Thymus (tissue), 11 donors: ENCODE results near the gene KRT6C. TPM values are rescaled to one million over a fixed set of nuclear protein-coding genes. Genes with fewer than 3 reads are reported as not detected.
A peak's percentile ranks its signal among the peaks of the same experiment; 100 is the strongest.
"Not testable (repeated sequence)": the region's sequence is repeated elsewhere in the genome, so short reads cannot be mapped to it uniquely, and the experiment has no call there.

Source experiments
- DNase-seq, 9 donors: peaks; one replicate each; pipeline ENCODE4 v3.0.0-alpha.2; 2013; ENCODE audit warnings: low spot score in 9 of 9, low read depth in 6 of 9, missing footprints in 1 of 9
- H3K27ac ChIP-seq, 2 donors: one replicate each; pipeline ENCODE4 v1.5.1; 2013; ENCODE audit warnings: control low read depth in 1 of 2, low read depth in 1 of 2, low read length in 1 of 2, mild to moderate bottlenecking in 1 of 2, moderate library complexity in 1 of 2
- H3K27me3 ChIP-seq, 2 donors: one replicate each; pipeline ENCODE4 v1.5.1; 2013; ENCODE audit warnings: low read length in 1 of 2; ENCODE audit not compliant: control insufficient read depth in 2 of 2, insufficient read depth in 1 of 2
- H3K36me3 ChIP-seq, 2 donors: one replicate each; pipeline ENCODE4 v1.5.1; 2013; ENCODE audit warnings: low read length in 1 of 2, mild to moderate bottlenecking in 1 of 2, moderate library complexity in 1 of 2; ENCODE audit not compliant: control insufficient read depth in 2 of 2, insufficient read depth in 2 of 2
- H3K4me1 ChIP-seq, 2 donors: one replicate each; pipeline ENCODE4 v1.5.1; 2013; ENCODE audit warnings: low read length in 2 of 2; ENCODE audit not compliant: control insufficient read depth in 2 of 2, insufficient read depth in 2 of 2
- H3K4me3 ChIP-seq, 2 donors: one replicate each; pipeline ENCODE4 v1.5.1; 2013; ENCODE audit warnings: low read length in 2 of 2, control low read depth in 1 of 2, mild to moderate bottlenecking in 1 of 2
- H3K9me3 ChIP-seq, 2 donors: one replicate each; pipeline ENCODE4 v1.5.1; 2013; ENCODE audit warnings: low read length in 1 of 2, mild to moderate bottlenecking in 1 of 2; ENCODE audit not compliant: control insufficient read depth in 2 of 2, insufficient read depth in 1 of 2
- WGBS: extraction: QIAGEN DNeasy Blood & Tissue Kit; methylation state at CpG from one replicate; pipeline ENCODE4 v1.1.7; 2013; 5-methylcytosine and 5-hydroxymethylcytosine counted together
- polyA plus RNA-seq: library from polyadenylated mRNA; stranded (reverse); fragments of 200-250 nt; gene quantifications from one replicate; pipeline ENCODE4 v1.2.3, GENCODE V29; 2013
- total RNA-seq: library from RNA; stranded (reverse); fragments of 120-200 nt; gene quantifications from one replicate; pipeline ENCODE4 v1.2.4, GENCODE V29; 2013
- donor health status: healthy.

Gene KRT6C
- total and polyA plus RNA-seq, 2 donors = 0.28 to 23.5 TPM

GRCh38 chr12:52501490-52501889 lies 27.9 kb upstream of the KRT6C start:
- 98% methylated on average over 7 of the region's 7 CpGs for WGBS
- no peaks in the 10 kb centered on the region for H3K36me3 ChIP-seq
- no peak for DNase-seq

DNA sequence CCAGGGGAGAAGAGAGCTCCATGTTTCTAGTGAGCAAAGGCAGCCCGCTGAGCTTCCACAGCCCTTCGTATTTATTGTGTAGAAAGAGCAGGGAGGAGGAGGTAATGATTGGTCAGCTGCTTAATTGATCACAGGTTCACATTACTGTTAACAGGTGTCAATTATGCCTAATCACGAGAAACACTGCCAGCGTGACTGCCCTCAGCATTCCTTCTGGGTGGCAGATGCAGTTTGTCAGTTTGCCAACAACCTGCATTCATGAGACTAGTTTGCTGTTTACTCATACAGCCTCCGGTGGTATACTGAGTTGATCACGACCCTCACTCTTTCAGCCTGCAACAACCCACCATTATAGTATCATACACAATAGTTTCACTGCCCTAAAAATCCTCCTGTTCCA lies 27.0 kb upstream of the KRT6C start:
- not testable (repeated sequence) for H3K27ac ChIP-seq, DNase-seq, H3K27me3 ChIP-seq, H3K36me3 ChIP-seq, H3K4me3 ChIP-seq, H3K9me3 ChIP-seq, H3K4me1 ChIP-seq
- WGBS = 89% methylated on average over 6 of the region's 6 CpGs

More at GRCh38 chr12:52501490-52501889, 27.9 kb upstream of the KRT6C start:
- Histone ChIP-seq H3K27ac (no peak overlapping the region), H3K9me3 (no peaks in the 10 kb centered on the region), H3K4me3 (no peak overlapping the region), H3K27me3 (peaks cover 0 to 5% of the 10 kb centered on the region in 2 donors), H3K4me1 (no peaks in the 10 kb centered on the region)

GRCh38 chr12:52499806-52500560 lies 26.4 kb upstream of the KRT6C start:
- Histone ChIP-seq H3K9me3 (no peaks in the 10 kb centered on the region), H3K4me1 (no peaks in the 10 kb centered on the region), H3K36me3 (no peaks in the 10 kb centered on the region), H3K27ac (no peak overlapping the region), H3K4me3 (no peak overlapping the region), H3K27me3 (peaks cover 0 to 7% of the 10 kb centered on the region in 2 donors)
- WGBS = 92% methylated on average over 5 of the region's 5 CpGs
- DNase-seq = no peak

- no peaks in the 10 kb centered on the region for H3K4me1 ChIP-seq
- no peak overlapping the region for H3K4me3 ChIP-seq
- no peak for DNase-seq
- WGBS = 93% methylated on average over 1 of the region's 1 CpG
- H3K9me3 ChIP-seq = no peaks in the 10 kb centered on the region
- H3K36me3 ChIP-seq = no peaks in the 10 kb centered on the region
- H3K27me3 ChIP-seq = peaks cover 0 to 7% of the 10 kb centered on the region in 2 donors
- no peak overlapping the region for H3K27ac ChIP-seq
Observed at GRCh38 chr12:52498946-52499345, 25.3 kb upstream of the KRT6C start.

DNA sequence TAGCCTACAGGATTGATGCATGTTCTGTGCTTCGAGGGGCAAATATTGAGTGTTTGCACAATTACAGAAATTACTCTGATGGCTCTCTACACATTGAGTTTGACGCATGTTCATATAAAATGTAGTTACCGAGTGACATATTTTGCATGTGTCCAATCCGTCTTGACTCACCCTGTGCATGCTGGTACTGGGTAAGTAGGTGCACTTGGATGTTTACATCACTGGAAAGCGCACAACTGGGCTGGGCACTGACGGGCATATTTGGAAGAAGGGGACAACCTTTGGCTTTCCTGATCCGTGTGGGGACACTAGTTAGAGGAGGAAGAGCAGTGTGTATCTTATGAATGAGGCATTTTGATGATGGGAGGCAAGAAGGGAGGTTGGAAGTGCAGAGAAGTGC lies 24.4 kb upstream of the KRT6C start:
- WGBS = 95% methylated on average over 7 of the region's 7 CpGs
- no peak overlapping the region for H3K4me3 ChIP-seq
- H3K27ac ChIP-seq = no peak overlapping the region
- no peaks in the 10 kb centered on the region for H3K9me3 ChIP-seq
- H3K36me3 ChIP-seq = no peaks in the 10 kb centered on the region
- no peaks in the 10 kb centered on the region for H3K4me1 ChIP-seq
- DNase-seq = no peak
- peaks cover 0 to 7% of the 10 kb centered on the region in 2 donors for H3K27me3 ChIP-seq

GRCh38 chr12:52496590-52497071 lies 23.0 kb upstream of the KRT6C start:
- Histone ChIP-seq H3K36me3 (no peaks in the 10 kb centered on the region), H3K27ac (no peak overlapping the region), H3K9me3 (no peaks in the 10 kb centered on the region), H3K4me1 (no peaks in the 10 kb centered on the region), H3K27me3 (peaks cover 0 to 7% of the 10 kb centered on the region in 2 donors), H3K4me3 (no peak overlapping the region)
- whole genome bisulfite sequencing = 87% methylated on average over 4 of the region's 4 CpGs
- DNase-seq = no peak

DNA sequence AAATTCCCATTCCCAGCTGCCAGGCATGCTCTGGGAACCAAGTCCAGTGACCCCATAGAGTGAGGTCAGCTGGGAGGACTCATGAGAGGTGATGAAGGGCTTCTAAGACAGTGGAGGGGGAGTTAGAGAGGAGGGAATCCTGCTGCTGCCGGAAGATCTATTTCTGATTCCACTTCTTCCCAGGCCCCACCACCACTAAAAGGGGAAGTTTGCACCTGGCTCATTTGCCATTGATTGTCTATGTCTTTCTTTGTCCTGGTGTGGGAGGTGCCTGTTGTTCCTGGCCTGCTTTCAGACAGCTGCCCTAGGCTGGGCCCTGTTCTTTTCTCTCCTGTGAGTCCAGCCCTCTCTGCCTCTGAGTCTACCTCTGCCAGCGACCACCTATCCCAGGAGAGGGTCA lies 22.4 kb upstream of the KRT6C start:
- Histone ChIP-seq H3K4me3 (no peak overlapping the region), H3K4me1 (no peaks in the 10 kb centered on the region), H3K27me3 (peaks cover 0 to 7% of the 10 kb centered on the region in 2 donors), H3K36me3 (no peaks in the 10 kb centered on the region), H3K27ac (no peak overlapping the region), H3K9me3 (no peaks in the 10 kb centered on the region)
- WGBS = 65% methylated on average over 2 of the region's 2 CpGs
- DNase-seq = no peak

DNA sequence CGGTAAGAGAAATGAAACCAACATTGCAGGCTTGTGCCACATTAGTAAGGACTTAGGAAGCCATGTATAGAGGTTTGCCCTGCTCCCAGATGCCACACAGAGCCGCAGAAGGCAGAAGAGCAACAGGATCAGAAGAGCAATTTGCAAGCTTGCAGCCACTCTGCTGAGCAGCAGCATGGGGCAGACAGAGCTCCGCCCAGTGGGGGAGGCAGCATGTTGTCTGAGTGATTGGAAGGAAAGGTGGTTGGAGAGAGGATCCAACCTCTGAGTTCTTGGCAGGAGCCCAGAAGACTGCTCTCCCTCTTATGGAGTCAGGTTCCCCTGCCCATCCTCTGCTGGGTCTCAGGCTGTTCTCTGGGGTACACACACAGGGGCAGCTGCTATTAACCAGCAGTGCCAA lies 21.8 kb upstream of the KRT6C start:
- no peaks in the 10 kb centered on the region for H3K36me3 ChIP-seq
- WGBS = 49% methylated on average over 3 of the region's 3 CpGs
- peak in 1 of 9 donors; percentile 13 for DNase-seq
- peaks cover 0 to 7% of the 10 kb centered on the region in 2 donors for H3K27me3 ChIP-seq
- H3K4me3 ChIP-seq = no peak overlapping the region
- no peaks in the 10 kb centered on the region for H3K9me3 ChIP-seq
- H3K27ac ChIP-seq = no peak overlapping the region
- no peaks in the 10 kb centered on the region for H3K4me1 ChIP-seq

DNA sequence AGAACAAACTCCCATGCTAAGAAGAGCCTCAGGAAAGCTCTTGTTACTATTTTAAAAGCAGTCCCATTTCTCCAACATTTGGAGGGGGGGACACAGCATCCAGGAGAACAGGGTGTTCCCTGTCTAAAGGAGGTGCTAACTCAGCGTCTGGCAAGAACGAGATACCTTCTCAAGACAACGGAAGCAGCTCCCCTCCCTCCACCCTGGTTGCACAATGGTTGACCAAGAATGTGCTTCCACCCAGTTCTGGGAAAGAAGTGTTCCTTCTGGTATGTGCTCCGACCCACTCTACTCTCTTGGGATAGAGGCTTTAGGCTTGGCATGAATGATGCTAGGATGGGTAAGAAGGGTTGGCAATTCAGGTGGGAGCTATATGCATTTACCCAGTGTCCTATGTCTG lies 20.9 kb upstream of the KRT6C start:
- peak overlapping the region in 1 of 2 donors; percentile 64 for H3K27ac ChIP-seq
- 83% methylated on average over 4 of the region's 4 CpGs for WGBS
- no peak for DNase-seq

More for the DNA sequence above, 20.9 kb upstream of the KRT6C start:
- no peak overlapping the region for H3K4me3 ChIP-seq
- H3K27me3 ChIP-seq = peaks cover 0 to 5% of the 10 kb centered on the region in 2 donors
- no peaks in the 10 kb centered on the region for H3K4me1 ChIP-seq
- no peaks in the 10 kb centered on the region for H3K9me3 ChIP-seq
- no peaks in the 10 kb centered on the region for H3K36me3 ChIP-seq
